GM12872 (cell line): ENCODE data around the gene LPP.

Source experiments
- CTCF ChIP-seq: IDR thresholded peaks from 3 replicates; pipeline ENCODE4 v1.5.1; 2011; ENCODE audit warnings: low read depth, mild to moderate bottlenecking, low read length, moderate library complexity; ENCODE audit not compliant: insufficient read depth

LPP gene

GRCh38 chr3:188772886-188773285, 618.9 kb downstream of the LPP start:
- no peak for TF ChIP-seq CTCF

- no peak for TF ChIP-seq CTCF
Observed at GRCh38 chr3:188775412-188775811, 621.5 kb downstream of the LPP start.

GRCh38 chr3:188776447-188776846, 622.5 kb downstream of the LPP start:
- TF ChIP-seq CTCF, result no peak

- TF ChIP-seq CTCF, result no peak
Observed at GRCh38 chr3:188778091-188778852, 624.3 kb downstream of the LPP start.

- no peak for TF ChIP-seq CTCF
Observed at GRCh38 chr3:188779281-188779980, 625.5 kb downstream of the LPP start.

- TF ChIP-seq CTCF, result no peak
Observed at GRCh38 chr3:188780193-188781147, 626.5 kb downstream of the LPP start.

GRCh38 chr3:188782613-188783124, 628.7 kb downstream of the LPP start:
- no peak for TF ChIP-seq CTCF
